Bronchial epithelial cell (primary cell): ENCODE data around the gene DMD. TPM values are rescaled to one million over a fixed set of nuclear protein-coding genes. Genes with fewer than 3 reads are reported as not detected.
A peak's percentile ranks its signal among the peaks of the same experiment; 100 is the strongest.

Experiments used
- DNase-seq: peaks from one replicate; pipeline ENCODE4 v3.0.0-alpha.2; 2010; ENCODE audit warnings: low read depth
- FAIRE-seq: peaks from 2 replicates; lab custom pipeline; 2011; peaks lifted over from hg19 to GRCh38; lab: Jason Lieb, UNC
- H3K27me3 ChIP-seq: 2 replicates; pipeline ENCODE4 v1.5.1; 2011; ENCODE audit warnings: low read length; ENCODE audit not compliant: control insufficient read depth, insufficient read depth
- H3K36me3 ChIP-seq: 2 replicates; pipeline ENCODE4 v1.5.1; 2011; ENCODE audit warnings: low read length; ENCODE audit not compliant: control insufficient read depth, insufficient read depth
- H3K4me3 ChIP-seq: 2 replicates; pipeline ENCODE4 v1.5.1; 2011; ENCODE audit warnings: mild to moderate bottlenecking, low read depth, low read length, control low read depth
- CTCF ChIP-seq: IDR thresholded peaks from 2 replicates; pipeline ENCODE4 v1.5.1; 2011; ENCODE audit warnings: mild to moderate bottlenecking, moderate library complexity, low read length, control low read depth, inconsistent platforms; ENCODE audit not compliant: insufficient read depth, severe bottlenecking
- total RNA-seq: library from RNA; depleted of rRNA; stranded (reverse); fragments of >200 nt; gene quantifications from 2 replicates; pipeline ENCODE4 v1.2.1, GENCODE V29; 2014

The DMD gene
- total RNA-seq, 1 donor from 2014 or later, result 4.5 TPM

- Histone ChIP-seq H3K36me3 (no peaks in the 10 kb centered on the region), H3K27me3 (no peaks in the 10 kb centered on the region), H3K4me3 (no peak overlapping the region)
- DNase-seq (no peak), FAIRE-seq (no peak)
- TF ChIP-seq CTCF, result no peak
These were observed 2024.5 kb downstream of the DMD start for GRCh38 chrX:31186693-31187338.

GRCh38 chrX:31185884-31186283, 2025.5 kb downstream of the DMD start:
- DNase-seq, result no peak
- no peaks in the 10 kb centered on the region for H3K27me3 ChIP-seq
- no peak for FAIRE-seq
- H3K36me3 ChIP-seq, result no peaks in the 10 kb centered on the region
- TF ChIP-seq CTCF, result no peak
- H3K4me3 ChIP-seq, result no peak overlapping the region

- Histone ChIP-seq H3K36me3 (no peaks in the 10 kb centered on the region), H3K27me3 (no peaks in the 10 kb centered on the region), H3K4me3 (no peak overlapping the region)
- DNase-seq (peak; percentile 76), FAIRE-seq (no peak)
- TF ChIP-seq CTCF, result no peak
These were observed 2029.9 kb downstream of the DMD start for GRCh38 chrX:31181377-31182000.

- no peak overlapping the region for H3K4me3 ChIP-seq
- FAIRE-seq (no peak), DNase-seq (no peak)
- H3K27me3 ChIP-seq, result no peaks in the 10 kb centered on the region
- H3K36me3 ChIP-seq, result no peaks in the 10 kb centered on the region
- no peak for TF ChIP-seq CTCF
These were observed 2032.1 kb downstream of the DMD start for GRCh38 chrX:31179203-31179602.

- TF ChIP-seq CTCF, result no peak
- FAIRE-seq (no peak), DNase-seq (no peak)
- Histone ChIP-seq H3K36me3 (no peaks in the 10 kb centered on the region), H3K4me3 (no peak overlapping the region), H3K27me3 (no peaks in the 10 kb centered on the region)
These were observed 2032.6 kb downstream of the DMD start for GRCh38 chrX:31178769-31179125.
